Measurements from ENCODE around the gene DCT. TPM values are rescaled to one million over a fixed set of nuclear protein-coding genes. Genes with fewer than 3 reads are reported as not detected.
A peak's percentile ranks its signal among the peaks of the same experiment; 100 is the strongest.

Gene DCT
- total RNA-seq, 1 donor from 2014 or later = not detected

GRCh38 chr13:94435604-94436226, 43.8 kb downstream of the DCT start:
- Mint-ChIP-seq H3K4me1 (ENCODE audit: unreplicated experiment) (no peaks in the 10 kb centered on the region), H3K27ac (ENCODE audit: unreplicated experiment) (no peak overlapping the region), H3K27me3 (ENCODE audit: unreplicated experiment) (peaks cover 73% of the 10 kb centered on the region), H3K36me3 (ENCODE audit: unreplicated experiment) (no peaks in the 10 kb centered on the region), H3K4me3 (ENCODE audit: unreplicated experiment) (no peak overlapping the region), H3K9me3 (ENCODE audit: unreplicated experiment) (peaks cover 5% of the 10 kb centered on the region)
- peak; percentile 72 for TF ChIP-seq CTCF (IDR thresholded peaks at IDR 0.05)
- DNase-seq (ENCODE audit: extremely low spot score, unreplicated experiment) = no peak

DNA sequence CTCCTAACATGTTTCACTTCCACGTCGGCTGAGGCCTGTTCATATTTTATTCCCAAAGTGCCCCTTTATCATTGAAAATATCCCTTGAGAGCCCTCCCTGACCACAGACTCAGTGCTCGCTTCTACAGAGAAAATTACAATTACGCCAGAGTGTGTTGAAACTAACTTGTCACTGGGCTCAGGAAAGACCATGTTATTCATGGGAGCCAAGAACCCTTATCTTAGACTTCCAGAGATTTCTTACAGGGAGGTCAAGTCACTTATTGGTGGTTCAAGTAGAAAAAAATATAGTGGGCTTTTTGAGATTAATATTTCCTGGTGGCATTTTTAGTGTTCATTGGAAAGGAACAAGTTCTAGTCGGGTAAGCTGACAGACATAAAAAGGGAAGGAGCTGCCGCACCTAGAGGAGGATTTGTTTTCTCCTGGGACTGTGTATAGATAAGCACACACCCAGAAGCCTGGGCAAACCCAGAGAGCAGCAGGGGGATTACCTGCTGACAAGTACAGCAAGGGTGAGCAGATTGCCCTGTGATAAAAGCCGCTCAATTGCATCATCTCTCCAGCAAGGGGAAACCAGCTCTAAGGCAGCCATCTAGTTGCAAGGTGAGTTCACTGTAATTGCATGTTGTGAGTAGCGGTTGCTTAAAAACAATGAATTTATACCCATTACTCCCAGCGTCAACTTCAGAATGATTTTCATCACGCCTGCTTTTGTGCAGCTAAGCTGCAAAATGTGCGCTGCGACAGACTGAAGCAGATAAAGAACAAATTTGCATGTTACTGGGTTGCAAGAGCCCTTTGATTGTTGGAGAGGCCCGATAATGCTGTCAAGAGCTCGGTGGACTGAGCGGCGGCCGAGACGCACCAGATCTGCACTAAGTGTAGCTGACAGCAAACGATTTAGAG, 46.2 kb downstream of the DCT start:
- H3K36me3 Mint-ChIP-seq (ENCODE audit: unreplicated experiment) = no peaks in the 10 kb centered on the region
- DNase-seq (ENCODE audit: extremely low spot score, unreplicated experiment) = no peak

GRCh38 chr13:94431987-94432386, 47.5 kb downstream of the DCT start:
- no peak for DNase-seq (ENCODE audit: extremely low spot score, unreplicated experiment)
- Mint-ChIP-seq H3K27ac (ENCODE audit: unreplicated experiment) (no peak overlapping the region), H3K4me3 (ENCODE audit: unreplicated experiment) (no peak overlapping the region), H3K27me3 (ENCODE audit: unreplicated experiment) (peaks cover 60% of the 10 kb centered on the region), H3K36me3 (ENCODE audit: unreplicated experiment) (no peaks in the 10 kb centered on the region), H3K9me3 (ENCODE audit: unreplicated experiment) (peaks cover 5% of the 10 kb centered on the region), H3K4me1 (ENCODE audit: unreplicated experiment) (no peaks in the 10 kb centered on the region)
- TF ChIP-seq CTCF (IDR thresholded peaks at IDR 0.05) = no peak

More for the DNA sequence above, 46.2 kb downstream of the DCT start:
- Mint-ChIP-seq H3K4me3 (ENCODE audit: unreplicated experiment) (no peak overlapping the region), H3K27me3 (ENCODE audit: unreplicated experiment) (peaks cover 64% of the 10 kb centered on the region), H3K9me3 (ENCODE audit: unreplicated experiment) (peaks cover 5% of the 10 kb centered on the region), H3K27ac (ENCODE audit: unreplicated experiment) (no peak overlapping the region), H3K4me1 (ENCODE audit: unreplicated experiment) (no peaks in the 10 kb centered on the region)
- no peak for TF ChIP-seq CTCF (IDR thresholded peaks at IDR 0.05)

DNA sequence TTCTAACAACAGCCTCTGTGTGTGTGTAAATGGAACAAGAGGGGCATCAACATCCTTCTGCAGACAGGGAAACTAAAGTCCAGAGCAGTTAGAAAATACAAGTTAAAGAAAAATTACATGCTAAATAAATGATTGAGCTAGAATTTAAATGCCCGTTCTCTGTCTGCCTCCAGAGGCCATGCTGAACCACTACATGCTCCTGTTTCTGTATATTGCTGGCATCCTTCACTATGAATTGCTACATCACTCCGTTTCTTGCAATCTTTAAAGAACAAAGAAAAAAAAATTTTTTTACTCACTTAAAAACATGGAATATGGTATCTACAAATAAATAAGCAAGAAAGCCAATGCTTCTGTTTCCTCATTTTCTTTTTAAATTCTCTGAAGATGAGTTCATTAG, 47.9 kb downstream of the DCT start:
- Mint-ChIP-seq H3K9me3 (ENCODE audit: unreplicated experiment) (peaks cover 5% of the 10 kb centered on the region), H3K4me1 (ENCODE audit: unreplicated experiment) (no peaks in the 10 kb centered on the region), H3K27me3 (ENCODE audit: unreplicated experiment) (peaks cover 57% of the 10 kb centered on the region), H3K36me3 (ENCODE audit: unreplicated experiment) (no peaks in the 10 kb centered on the region), H3K27ac (ENCODE audit: unreplicated experiment) (no peak overlapping the region), H3K4me3 (ENCODE audit: unreplicated experiment) (no peak overlapping the region)
- no peak for DNase-seq (ENCODE audit: extremely low spot score, unreplicated experiment)
- TF ChIP-seq CTCF (IDR thresholded peaks at IDR 0.05) = peak; percentile 22

GRCh38 chr13:94427313-94427953, 52.0 kb downstream of the DCT start:
- H3K27ac Mint-ChIP-seq (ENCODE audit: unreplicated experiment) = no peak overlapping the region
- H3K36me3 Mint-ChIP-seq (ENCODE audit: unreplicated experiment) = no peaks in the 10 kb centered on the region
- H3K9me3 Mint-ChIP-seq (ENCODE audit: unreplicated experiment) = peaks cover 5% of the 10 kb centered on the region
- peaks cover 52% of the 10 kb centered on the region for H3K27me3 Mint-ChIP-seq (ENCODE audit: unreplicated experiment)
- no peak for TF ChIP-seq CTCF (IDR thresholded peaks at IDR 0.05)
- no peak for DNase-seq (ENCODE audit: extremely low spot score, unreplicated experiment)
- no peaks in the 10 kb centered on the region for H3K4me1 Mint-ChIP-seq (ENCODE audit: unreplicated experiment)
- no peak overlapping the region for H3K4me3 Mint-ChIP-seq (ENCODE audit: unreplicated experiment)

Data from osteocyte (in vitro differentiated cells).